Measurements from ENCODE around the gene KNDC1. TPM values are rescaled to one million over a fixed set of nuclear protein-coding genes. Genes with fewer than 3 reads are reported as not detected.

Gene KNDC1
- total and polyA plus RNA-seq, 4 experiments from 2014 or later: 0.09 to 1.4 (median 0.87) TPM; not detected in 1

DNA sequence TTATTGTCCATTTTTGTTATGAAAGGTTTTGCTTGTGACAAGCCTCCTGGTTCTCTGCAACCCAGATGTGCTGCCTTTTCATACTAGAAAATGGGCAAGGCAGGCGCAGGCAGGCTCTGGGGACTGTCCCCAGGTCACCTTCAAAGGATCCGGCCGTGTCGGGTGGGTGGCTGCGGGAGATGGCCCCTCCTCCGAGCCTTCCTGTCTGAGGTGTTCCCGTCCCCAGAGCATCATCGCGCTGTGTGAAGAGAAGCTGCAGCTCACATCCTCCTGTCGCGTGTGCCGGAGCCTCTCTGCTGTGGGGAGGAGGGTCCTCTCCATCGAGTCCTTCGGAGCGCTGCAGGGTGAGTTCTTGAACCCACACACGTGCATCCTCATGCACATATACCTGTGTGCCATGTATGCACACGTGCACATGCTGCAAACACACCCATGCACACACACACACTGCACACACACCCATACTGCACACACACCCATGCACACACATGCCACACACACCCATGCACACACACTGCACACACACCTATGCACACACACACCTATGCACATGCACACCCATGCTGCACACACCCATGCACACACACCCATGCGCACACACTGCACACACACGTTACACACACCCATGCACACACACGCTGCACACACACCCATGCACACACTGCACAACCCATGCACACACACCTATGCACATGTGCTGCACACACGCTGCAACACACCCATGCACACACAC is 23.8 kb downstream of the KNDC1 start:
- no peak overlapping the region for H3K4me3 ChIP-seq (ENCODE audit: low read length in 2 of 2)
- no peaks in the 10 kb centered on the region for H3K9me3 ChIP-seq (ENCODE audit: control insufficient read depth in 1 of 2, low read length in 2 of 2)

GRCh38 chr10:133184591-133185244 is 24.7 kb downstream of the KNDC1 start:
- no peaks in the 10 kb centered on the region for H3K36me3 ChIP-seq (ENCODE audit: insufficient read depth, low read length)
- ChIA-PET POLR2A (ENCODE audit: partially characterized antibody) (no interaction called here), CTCF (ENCODE audit: partially characterized antibody) (no interaction called here)
- Mint-ChIP-seq H3K27ac (no peak overlapping the region), H3K27me3 (peaks cover 0 to 3% of the 10 kb centered on the region in 2 donors), H3K9me3 (peaks cover 0 to 2% (median 0%) of the 10 kb centered on the region in 8 donors), H3K36me3 (no peaks in the 10 kb centered on the region), H3K4me3 (no peak overlapping the region), H3K4me1 (no peaks in the 10 kb centered on the region)
- H3K27me3 ChIP-seq (ENCODE audit: insufficient read depth, low read length): no peaks in the 10 kb centered on the region
- DNase-seq: no peak
- H3K9me3 ChIP-seq (ENCODE audit: control insufficient read depth in 1 of 2, low read length in 2 of 2): no peaks in the 10 kb centered on the region
- no peaks in the 10 kb centered on the region for H3K4me1 ChIP-seq (ENCODE audit: insufficient read depth, low read length)
- no peak overlapping the region for H3K27ac ChIP-seq (ENCODE audit: low read depth, low read length)
- intact Hi-C loops (cut with micrococcal nuclease): no loop called here
- no peak overlapping the region for H3K4me3 ChIP-seq (ENCODE audit: low read length in 2 of 2)

More for the DNA sequence above, 23.8 kb downstream of the KNDC1 start:
- no peaks in the 10 kb centered on the region for H3K4me1 ChIP-seq (ENCODE audit: insufficient read depth, low read length)
- H3K27ac Mint-ChIP-seq: no peak overlapping the region
- H3K4me1 Mint-ChIP-seq: no peaks in the 10 kb centered on the region
- H3K27ac ChIP-seq (ENCODE audit: low read depth, low read length): no peak overlapping the region
- ChIA-PET CTCF (ENCODE audit: partially characterized antibody) (no interaction called here), POLR2A (ENCODE audit: partially characterized antibody) (no interaction called here)
- no peaks in the 10 kb centered on the region for H3K27me3 ChIP-seq (ENCODE audit: insufficient read depth, low read length)
- H3K9me3 Mint-ChIP-seq: peaks cover 0 to 2% (median 0%) of the 10 kb centered on the region in 8 donors
- H3K4me3 Mint-ChIP-seq: no peak overlapping the region
- no peaks in the 10 kb centered on the region for H3K36me3 Mint-ChIP-seq
- H3K36me3 ChIP-seq (ENCODE audit: insufficient read depth, low read length): no peaks in the 10 kb centered on the region
- intact Hi-C loops (cut with micrococcal nuclease): no loop called here
- peaks cover 0 to 3% of the 10 kb centered on the region in 2 donors for H3K27me3 Mint-ChIP-seq
- DNase-seq: no peak

DNA sequence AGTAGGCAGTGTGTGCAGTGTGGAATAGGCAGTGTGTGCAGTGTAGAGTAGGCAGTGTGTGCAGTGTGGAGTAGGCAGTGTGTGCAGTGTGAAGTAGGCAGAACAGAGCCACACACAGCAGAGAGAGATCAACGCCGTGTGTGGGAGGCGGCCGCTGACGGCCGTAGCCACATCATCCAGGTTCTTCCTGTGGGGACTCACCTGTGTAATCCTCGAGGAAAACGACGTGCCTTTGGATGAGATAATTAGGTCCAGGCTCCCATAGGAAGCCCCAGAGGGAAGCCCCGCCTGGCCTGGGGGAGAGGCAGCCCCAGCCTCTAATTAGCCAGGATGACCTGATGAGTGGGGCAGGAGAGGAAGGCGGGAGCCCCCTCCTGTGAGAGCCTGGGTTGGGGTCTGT is 25.4 kb downstream of the KNDC1 start:
- Histone ChIP-seq H3K27ac (ENCODE audit: low read depth, low read length) (no peak overlapping the region), H3K4me1 (ENCODE audit: insufficient read depth, low read length) (no peaks in the 10 kb centered on the region), H3K36me3 (ENCODE audit: insufficient read depth, low read length) (no peaks in the 10 kb centered on the region), H3K4me3 (ENCODE audit: low read length in 2 of 2) (no peak overlapping the region), H3K9me3 (ENCODE audit: control insufficient read depth in 1 of 2, low read length in 2 of 2) (no peaks in the 10 kb centered on the region), H3K27me3 (ENCODE audit: insufficient read depth, low read length) (no peaks in the 10 kb centered on the region)
- POLR2A ChIA-PET (ENCODE audit: partially characterized antibody): no interaction called here
- CTCF ChIA-PET (ENCODE audit: partially characterized antibody): no interaction called here
- Mint-ChIP-seq H3K9me3 (peaks cover 0 to 2% (median 0%) of the 10 kb centered on the region in 8 donors), H3K27ac (no peak overlapping the region), H3K27me3 (peaks cover 0 to 3% of the 10 kb centered on the region in 2 donors), H3K4me1 (no peaks in the 10 kb centered on the region), H3K36me3 (no peaks in the 10 kb centered on the region), H3K4me3 (no peak overlapping the region)
- intact Hi-C loops (cut with micrococcal nuclease): no loop called here
- no peak for DNase-seq

DNA sequence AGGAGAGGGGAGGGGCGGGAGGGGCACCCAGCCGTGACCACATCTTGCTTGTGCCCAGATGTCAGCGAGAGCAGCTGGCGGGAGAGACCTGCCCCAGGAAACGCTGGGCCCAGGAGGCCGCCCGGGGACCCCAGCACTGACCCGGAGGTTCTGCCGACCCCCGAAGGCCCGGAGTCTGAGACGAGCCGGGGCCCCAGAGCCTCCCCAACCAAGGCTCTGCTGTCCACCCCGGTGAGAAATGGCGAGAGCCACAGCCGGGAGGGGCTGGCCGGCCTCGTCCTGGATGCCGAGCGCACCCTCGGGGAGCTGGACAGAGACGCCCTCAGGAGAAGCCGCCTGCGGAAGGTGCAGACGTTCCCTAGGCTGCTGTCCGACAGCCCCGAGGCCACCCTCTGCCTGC is 25.9 kb downstream of the KNDC1 start:
- H3K36me3 Mint-ChIP-seq: no peaks in the 10 kb centered on the region
- Histone ChIP-seq H3K4me3 (ENCODE audit: low read length in 2 of 2) (no peak overlapping the region), H3K4me1 (ENCODE audit: insufficient read depth, low read length) (no peaks in the 10 kb centered on the region), H3K9me3 (ENCODE audit: control insufficient read depth in 1 of 2, low read length in 2 of 2) (no peaks in the 10 kb centered on the region), H3K27ac (ENCODE audit: low read depth, low read length) (no peak overlapping the region), H3K36me3 (ENCODE audit: insufficient read depth, low read length) (no peaks in the 10 kb centered on the region), H3K27me3 (ENCODE audit: insufficient read depth, low read length) (no peaks in the 10 kb centered on the region)
- ChIA-PET CTCF (ENCODE audit: partially characterized antibody) (no interaction called here), POLR2A (ENCODE audit: partially characterized antibody) (no interaction called here)
- peaks cover 0 to 1% of the 10 kb centered on the region in 2 donors for H3K27me3 Mint-ChIP-seq
- no peak overlapping the region for H3K27ac Mint-ChIP-seq
- H3K4me1 Mint-ChIP-seq: no peaks in the 10 kb centered on the region
- no peak overlapping the region for H3K4me3 Mint-ChIP-seq
- DNase-seq: no peak
- intact Hi-C loops (cut with micrococcal nuclease): no loop called here
- H3K9me3 Mint-ChIP-seq: peaks cover 0 to 2% (median 0%) of the 10 kb centered on the region in 8 donors

DNA sequence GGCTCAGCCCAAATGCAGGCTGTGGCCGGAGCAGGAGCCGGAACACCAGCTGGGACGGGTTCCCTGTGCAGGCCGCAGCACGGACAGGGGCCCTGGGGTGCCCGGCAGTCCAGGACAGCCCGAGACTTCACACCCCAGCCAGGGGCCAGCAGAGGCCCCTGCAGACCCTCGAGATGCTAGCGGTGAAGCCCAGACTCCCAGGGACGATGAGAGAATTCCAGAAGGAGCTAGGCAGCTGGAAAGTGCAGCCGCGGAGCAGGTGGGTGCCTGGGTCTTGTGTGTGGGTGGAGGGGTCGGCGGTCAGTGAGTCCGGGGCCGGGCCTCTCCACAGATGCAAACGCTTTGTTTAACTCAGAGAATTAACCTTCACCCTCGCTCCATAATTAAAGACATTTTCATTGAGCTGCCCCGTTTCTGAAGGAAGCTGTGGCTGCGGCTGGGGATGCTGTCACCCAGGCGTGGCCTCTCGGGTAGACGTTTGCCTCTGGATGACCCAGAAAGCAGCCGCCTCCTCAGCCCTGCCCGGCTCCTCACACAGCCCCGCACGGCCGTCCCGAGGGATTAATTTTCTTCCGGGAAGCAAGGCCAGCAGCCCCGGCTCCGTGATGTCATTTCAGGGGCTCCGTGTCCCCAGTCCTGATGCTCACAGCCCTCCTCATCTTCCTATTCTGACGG is 26.5 kb downstream of the KNDC1 start:
- no peaks in the 10 kb centered on the region for H3K36me3 Mint-ChIP-seq
- no peaks in the 10 kb centered on the region for H3K27me3 Mint-ChIP-seq
- H3K4me3 ChIP-seq (ENCODE audit: low read length in 2 of 2): no peak overlapping the region
- no peak overlapping the region for H3K27ac Mint-ChIP-seq
- no peaks in the 10 kb centered on the region for H3K4me1 Mint-ChIP-seq
- CTCF ChIA-PET (ENCODE audit: partially characterized antibody): no interaction called here
- no peaks in the 10 kb centered on the region for H3K4me1 ChIP-seq (ENCODE audit: insufficient read depth, low read length)
- H3K36me3 ChIP-seq (ENCODE audit: insufficient read depth, low read length): no peaks in the 10 kb centered on the region
- DNase-seq: no peak
- no peak overlapping the region for H3K27ac ChIP-seq (ENCODE audit: low read depth, low read length)
- no peaks in the 10 kb centered on the region for H3K27me3 ChIP-seq (ENCODE audit: insufficient read depth, low read length)
- peaks cover 0 to 2% (median 0%) of the 10 kb centered on the region in 8 donors for H3K9me3 Mint-ChIP-seq
- intact Hi-C loops (cut with micrococcal nuclease): no loop called here
- no peak overlapping the region for H3K4me3 Mint-ChIP-seq
- no peaks in the 10 kb centered on the region for H3K9me3 ChIP-seq (ENCODE audit: control insufficient read depth in 1 of 2, low read length in 2 of 2)
- POLR2A ChIA-PET (ENCODE audit: partially characterized antibody): no interaction called here

GRCh38 chr10:133187091-133187905 is 27.3 kb downstream of the KNDC1 start:
- H3K4me3 ChIP-seq (ENCODE audit: low read length in 2 of 2): no peak overlapping the region
- no peaks in the 10 kb centered on the region for H3K4me1 Mint-ChIP-seq
- peaks cover 0 to 5% (median 0%) of the 10 kb centered on the region in 8 donors for H3K9me3 Mint-ChIP-seq
- no peak for DNase-seq
- no peaks in the 10 kb centered on the region for H3K27me3 ChIP-seq (ENCODE audit: insufficient read depth, low read length)
- no peak overlapping the region for H3K4me3 Mint-ChIP-seq
- no peaks in the 10 kb centered on the region for H3K9me3 ChIP-seq (ENCODE audit: control insufficient read depth in 1 of 2, low read length in 2 of 2)
- intact Hi-C loops (cut with micrococcal nuclease): no loop called here
- H3K4me1 ChIP-seq (ENCODE audit: insufficient read depth, low read length): no peaks in the 10 kb centered on the region
- H3K36me3 Mint-ChIP-seq: no peaks in the 10 kb centered on the region
- H3K36me3 ChIP-seq (ENCODE audit: insufficient read depth, low read length): no peaks in the 10 kb centered on the region
- H3K27ac ChIP-seq (ENCODE audit: low read depth, low read length): no peak overlapping the region
- peaks cover 0 to 2% of the 10 kb centered on the region in 2 donors for H3K27me3 Mint-ChIP-seq
- ChIA-PET POLR2A (ENCODE audit: partially characterized antibody) (no interaction called here), CTCF (ENCODE audit: partially characterized antibody) (no interaction called here)
- no peak overlapping the region for H3K27ac Mint-ChIP-seq

Data from CD4-positive, alpha-beta memory T cell (primary cell).